GM21447 (cell line): ENCODE results near the gene SEC24B.
"Not testable (repeated sequence)": the region's sequence is repeated elsewhere in the genome, so short reads cannot be mapped to it uniquely, and the experiment has no call there.

Experiments
- ATAC-seq: cut with Tn5 transposase; IDR thresholded peaks from one replicate; pipeline ENCODE4 v1.9.1; 2021; ENCODE audit not compliant: unreplicated experiment

Gene SEC24B

DNA sequence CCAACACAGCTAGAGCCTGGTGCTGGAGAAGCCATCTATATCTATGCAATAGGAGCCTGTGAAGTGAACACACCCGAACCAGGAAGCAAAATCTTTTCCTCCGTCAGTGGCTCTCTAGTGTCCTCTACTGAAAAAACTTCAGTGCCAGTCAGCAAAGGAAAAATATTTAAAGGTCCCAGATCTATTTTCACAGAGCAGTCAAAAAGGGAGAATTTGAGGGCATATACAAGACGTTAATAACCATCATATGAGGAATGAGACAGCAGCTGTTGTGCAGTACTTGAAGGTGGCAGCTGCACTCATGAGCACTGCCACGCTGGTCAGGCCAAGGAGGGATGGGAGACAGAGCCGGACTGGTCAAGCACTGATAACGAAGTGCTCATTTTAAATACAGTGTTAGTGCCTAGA, 140.8 kb downstream of the SEC24B start:
- ATAC-seq = no peak

- no peak for ATAC-seq
Measured at GRCh38 chr4:109574931-109575804, 141.6 kb downstream of the SEC24B start.

DNA sequence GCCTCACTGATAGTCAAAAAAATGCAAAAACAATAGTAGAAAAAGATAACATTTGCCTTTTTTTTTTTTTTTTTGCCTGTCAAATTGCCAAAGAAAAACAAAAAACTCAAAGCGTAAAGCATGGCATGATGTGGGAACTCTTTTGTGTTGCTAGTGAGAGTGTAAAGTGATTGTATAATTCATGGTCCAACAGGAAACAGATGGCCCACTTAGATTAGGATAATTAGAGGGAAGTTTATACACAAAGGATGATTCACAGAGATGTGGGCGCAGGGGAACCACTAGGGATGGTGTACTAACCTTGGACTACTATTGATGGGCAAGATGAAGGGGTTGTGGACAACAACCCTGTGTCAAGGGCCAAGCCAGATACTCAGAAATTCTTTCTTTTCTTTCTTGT, 142.8 kb downstream of the SEC24B start:
- ATAC-seq = no peak

GRCh38 chr4:109578846-109579245, 145.2 kb downstream of the SEC24B start:
- no peak for ATAC-seq

- not testable (repeated sequence) for ATAC-seq
Measured at GRCh38 chr4:109579997-109580396, 146.4 kb downstream of the SEC24B start.

DNA sequence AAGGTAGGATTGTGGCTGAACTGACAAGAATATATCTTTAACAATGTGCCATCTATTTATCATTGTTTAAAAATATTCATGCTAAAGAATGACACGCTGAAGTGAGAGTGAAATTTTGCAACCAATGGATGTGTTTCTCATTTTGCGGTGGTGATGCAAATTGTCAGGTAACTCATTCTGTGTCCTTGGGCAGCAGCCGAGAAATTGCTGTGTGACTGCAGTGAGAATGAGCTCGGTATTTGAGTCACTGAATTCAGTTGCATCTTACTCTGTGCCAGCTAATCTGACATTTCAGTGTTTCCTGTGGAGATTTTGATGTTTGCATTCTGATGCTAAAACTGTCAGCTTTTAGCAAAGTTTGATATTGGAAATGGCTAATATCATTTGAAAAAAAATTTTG, 154.6 kb downstream of the SEC24B start:
- ATAC-seq = peak; percentile 97

- no peak for ATAC-seq
Measured at GRCh38 chr4:109589119-109589518, 155.5 kb downstream of the SEC24B start.

DNA sequence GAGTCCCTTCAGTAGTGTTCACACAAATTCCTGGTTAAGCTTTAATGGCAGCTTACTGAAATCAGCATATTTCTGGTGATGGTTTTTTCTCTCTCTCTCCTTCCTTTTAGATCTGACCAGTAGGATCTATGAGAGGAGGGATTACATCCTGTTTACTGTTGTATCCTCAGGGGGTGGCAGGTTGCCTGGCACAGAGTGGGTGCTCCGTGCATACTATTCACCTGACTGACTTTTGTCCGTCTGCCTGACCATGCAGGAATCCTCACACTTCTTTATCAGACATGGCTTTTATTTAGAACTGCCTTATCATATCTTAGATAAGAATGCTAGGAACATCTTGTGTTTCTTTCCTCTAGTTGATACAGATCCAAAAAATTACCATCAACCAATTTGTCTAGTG, 156.0 kb downstream of the SEC24B start:
- no peak for ATAC-seq
